GM10266 (cell line): ENCODE measurements around the gene TFEB.

Source experiments
- DNase-seq: peaks from one replicate; pipeline ENCODE4 v3.0.0; 2012; ENCODE audit errors: extremely low spot score
- CTCF ChIP-seq: IDR thresholded peaks from 2 replicates; pipeline ENCODE4 v1.5.1; 2012; ENCODE audit warnings: mild to moderate bottlenecking, low read depth; ENCODE audit not compliant: control insufficient read depth, insufficient read depth; ENCODE audit errors: missing control alignments

The TFEB gene

GRCh38 chr6:41748542-41748941 is 13.1 kb upstream of the TFEB start:
- DNase-seq: no peak
- no peak for TF ChIP-seq CTCF

GRCh38 chr6:41748102-41748477 is 12.7 kb upstream of the TFEB start:
- no peak for TF ChIP-seq CTCF
- no peak for DNase-seq

GRCh38 chr6:41747256-41748101 is 12.1 kb upstream of the TFEB start, which contains the start of gene PGC:
Gene PGC (minus strand): TSS chr6:41747397. CDS start chr6:41747334, 63 bp downstream.
- DNase-seq: no peak
- TF ChIP-seq CTCF: no peak

GRCh38 chr6:41746107-41746506 is 10.7 kb upstream of the TFEB start:
- TF ChIP-seq CTCF: no peak
- DNase-seq: no peak

- no peak for TF ChIP-seq CTCF
- DNase-seq: no peak
These were observed 8.9 kb upstream of the TFEB start for GRCh38 chr6:41744236-41744787.

- DNase-seq: no peak
- no peak for TF ChIP-seq CTCF
These were observed 8.2 kb upstream of the TFEB start for GRCh38 chr6:41743406-41744235.
